Sigmoid colon (tissue), 7 donors: Measurements from ENCODE around the gene TMEM89. TPM values are rescaled to one million over a fixed set of nuclear protein-coding genes. Genes with fewer than 3 reads are reported as not detected.

Experiments used
- DNase-seq: peaks from one replicate; pipeline ENCODE4 v3.0.0-alpha.2; 2019
- H3K27ac ChIP-seq, 4 donors: fragments of 200-600 bp; sonication (generic); one replicate each; pipeline ENCODE4 v1.5.1; 2016 to 2019; ENCODE audit warnings: mild to moderate bottlenecking in 1 of 4
- H3K27me3 ChIP-seq, 3 donors: fragments of 200-600 bp; sonication (generic); one replicate each; pipeline ENCODE4 v1.5.1; 2019; ENCODE audit warnings: mild to moderate bottlenecking in 1 of 3
- H3K36me3 ChIP-seq, 4 donors: fragments of 200-600 bp; sonication (generic); one replicate each; pipeline ENCODE4 v1.5.1; 2016 to 2019
- H3K4me1 ChIP-seq, 4 donors: fragments of 200-600 bp; sonication (generic); one replicate each; pipeline ENCODE4 v1.5.1; 2017 to 2019
- H3K4me3 ChIP-seq, 4 donors: fragments of 200-600 bp; sonication (generic); one replicate each; pipeline ENCODE4 v1.5.1; 2017 to 2019; ENCODE audit warnings: mild to moderate bottlenecking in 2 of 4, moderate library complexity in 1 of 4
- H3K9me3 ChIP-seq, 4 donors: fragments of 200-600 bp in 3 of 4; sonication (generic) in 3 of 4; one replicate each; pipeline versions ENCODE4 v1.5.1 to v1.6.1; 2013 to 2019
- EP300 ChIP-seq, 4 donors: sonication (generic); formaldehyde crosslinking; IDR thresholded peaks; one replicate each; pipeline ENCODE4 v1.6.1; 2017; ENCODE audit warnings: antibody characterized with exemption in 4 of 4
- POLR2A ChIP-seq, 2 donors: fragments of 450-650 bp; IDR thresholded peaks; one replicate each; pipeline ENCODE4 v1.6.1; 2016; ENCODE audit warnings: antibody characterized with exemption in 2 of 2, mild to moderate bottlenecking in 2 of 2, moderate library complexity in 2 of 2
- POLR2AphosphoS5 ChIP-seq, 4 donors: sonication (generic); formaldehyde crosslinking; IDR thresholded peaks; one replicate each; pipeline ENCODE4 v1.6.1; 2017; ENCODE audit warnings: antibody characterized with exemption in 4 of 4
- WGBS, 2 donors: extraction: QIAGEN DNeasy Blood & Tissue Kit; methylation state at CpG; one replicate each; pipeline ENCODE4 v1.1.7; 2013; 5-methylcytosine and 5-hydroxymethylcytosine counted together
- intact Hi-C: fragments of 100-400 bp; cut with DNase I; formaldehyde crosslinking; loops from one replicate; pipeline ENCODE4 v1.15.1; 2023
- polyA plus RNA-seq, 3 donors: library from polyadenylated mRNA; stranded (reverse); fragments of 200-250 nt; gene quantifications; one replicate each; pipeline ENCODE4 v1.2.3, GENCODE V29; 2013
- total RNA-seq, 4 donors: library from RNA; depleted of rRNA; stranded (reverse); fragments of >200 nt; gene quantifications; one replicate each; pipeline ENCODE4 v1.1.0, GENCODE V29; 2016
- TF ChIP-seq, protein P1 (sequence below), 4 experiments: fragments of 450-650 bp in 3 of 4; fragments of 200-600 bp in 1 of 4; IDR thresholded peaks; one replicate each; pipeline ENCODE4 v1.5.1; 2016 to 2019; ENCODE audit warnings: antibody characterized with exemption in 4 of 4, mild to moderate bottlenecking in 3 of 4, moderate library complexity in 2 of 4
- donor health status: healthy with polysubstance abuse.
- donor health status: Bipolar disorder and iron deficiency.
- donor health status: healthy.

The TMEM89 gene, protein sequence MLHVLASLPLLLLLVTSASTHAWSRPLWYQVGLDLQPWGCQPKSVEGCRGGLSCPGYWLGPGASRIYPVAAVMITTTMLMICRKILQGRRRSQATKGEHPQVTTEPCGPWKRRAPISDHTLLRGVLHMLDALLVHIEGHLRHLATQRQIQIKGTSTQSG
- not detected for total RNA-seq
- polyA plus RNA-seq, result 1 to 10 TPM in 1 of 3 donors, not detected in 2; 1.2 TPM

DNA sequence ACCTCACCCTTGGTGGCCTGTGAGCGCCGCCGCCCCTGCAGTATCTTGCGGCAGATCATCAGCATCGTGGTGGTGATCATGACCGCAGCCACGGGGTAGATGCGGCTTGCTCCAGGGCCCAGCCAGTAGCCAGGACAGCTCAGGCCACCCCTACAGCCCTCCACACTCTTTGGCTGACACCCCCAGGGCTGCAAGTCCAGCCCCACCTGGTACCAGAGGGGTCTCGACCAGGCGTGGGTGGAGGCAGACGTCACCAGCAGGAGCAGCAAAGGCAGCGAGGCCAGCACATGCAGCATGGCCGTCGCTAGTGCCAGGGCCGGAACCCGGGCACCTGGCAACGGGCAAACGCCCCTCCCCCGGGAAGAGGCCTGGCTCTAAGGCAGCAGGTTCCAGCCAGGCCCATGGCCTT lies at the start of gene TMEM89:
Gene TMEM89 (minus strand): TSS at position 309 of the 409 bp plus-strand sequence. CDS start 13 bp downstream, at position 296.
- intact Hi-C loops, result no loop called here
- no peaks in the 10 kb centered on the region for H3K27me3 ChIP-seq
- WGBS, 2 donors, result 94 to 96% methylated on average over 19 of the region's 19 CpGs
- peaks cover 0 to 13% (median 6%) of the 10 kb centered on the region in 4 donors for H3K9me3 ChIP-seq
- TF ChIP-seq, protein P1, sequence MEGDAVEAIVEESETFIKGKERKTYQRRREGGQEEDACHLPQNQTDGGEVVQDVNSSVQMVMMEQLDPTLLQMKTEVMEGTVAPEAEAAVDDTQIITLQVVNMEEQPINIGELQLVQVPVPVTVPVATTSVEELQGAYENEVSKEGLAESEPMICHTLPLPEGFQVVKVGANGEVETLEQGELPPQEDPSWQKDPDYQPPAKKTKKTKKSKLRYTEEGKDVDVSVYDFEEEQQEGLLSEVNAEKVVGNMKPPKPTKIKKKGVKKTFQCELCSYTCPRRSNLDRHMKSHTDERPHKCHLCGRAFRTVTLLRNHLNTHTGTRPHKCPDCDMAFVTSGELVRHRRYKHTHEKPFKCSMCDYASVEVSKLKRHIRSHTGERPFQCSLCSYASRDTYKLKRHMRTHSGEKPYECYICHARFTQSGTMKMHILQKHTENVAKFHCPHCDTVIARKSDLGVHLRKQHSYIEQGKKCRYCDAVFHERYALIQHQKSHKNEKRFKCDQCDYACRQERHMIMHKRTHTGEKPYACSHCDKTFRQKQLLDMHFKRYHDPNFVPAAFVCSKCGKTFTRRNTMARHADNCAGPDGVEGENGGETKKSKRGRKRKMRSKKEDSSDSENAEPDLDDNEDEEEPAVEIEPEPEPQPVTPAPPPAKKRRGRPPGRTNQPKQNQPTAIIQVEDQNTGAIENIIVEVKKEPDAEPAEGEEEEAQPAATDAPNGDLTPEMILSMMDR (IDR thresholded peaks at IDR 0.05), result no peak
- no peak for TF ChIP-seq POLR2AphosphoS5 (IDR thresholded peaks at IDR 0.05)
- TF ChIP-seq EP300 (IDR thresholded peaks at IDR 0.05), result no peak
- TF ChIP-seq POLR2A (IDR thresholded peaks at IDR 0.05), result no peak
- no peak for DNase-seq
- no peak within 1 kb of the TSS for H3K27ac ChIP-seq
- H3K4me1 ChIP-seq, result no peaks in the 10 kb centered on the region
- H3K36me3 ChIP-seq, result peaks cover 0 to 14% (median 6%) of the 10 kb centered on the region in 4 donors
- no peak within 1 kb of the TSS for H3K4me3 ChIP-seq

DNA sequence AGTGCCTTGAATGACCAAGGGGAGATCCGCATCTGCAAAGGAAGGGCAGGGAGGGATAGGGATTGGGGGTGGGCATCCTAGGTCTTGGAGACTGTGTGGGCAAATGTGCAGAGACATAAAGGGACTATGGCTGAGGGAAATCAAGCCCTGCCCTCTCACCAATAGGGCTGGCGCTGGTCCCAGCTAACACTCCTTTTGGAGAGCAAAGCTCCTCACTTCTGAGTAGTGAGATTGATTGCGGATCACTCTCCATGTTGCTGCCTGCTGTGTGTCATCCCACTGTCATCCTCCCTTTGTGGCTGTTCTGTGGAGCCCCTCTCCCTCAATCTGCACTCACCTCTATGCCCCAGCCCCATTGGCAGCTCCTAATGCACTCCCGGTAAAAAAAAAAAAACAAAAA lies 43.4 kb upstream of the TMEM89 start:
- peaks cover 0 to 33% (median 31%) of the 10 kb centered on the region in 4 donors for H3K4me1 ChIP-seq
- H3K9me3 ChIP-seq, result no peaks in the 10 kb centered on the region
- H3K27me3 ChIP-seq, result peaks cover 24 to 44% (median 29%) of the 10 kb centered on the region in 3 donors
- H3K4me3 ChIP-seq, result no peak overlapping the region
- intact Hi-C loops, result no loop called here
- whole genome bisulfite sequencing, 2 donors, result 93 to 94% methylated on average over 4 of the region's 4 CpGs
- H3K27ac ChIP-seq, result peak overlapping the region in 1 of 4 donors; percentile 81
- no peaks in the 10 kb centered on the region for H3K36me3 ChIP-seq
- DNase-seq, result no peak
- TF ChIP-seq, protein P1 (IDR thresholded peaks at IDR 0.05), result no peak
- TF ChIP-seq POLR2AphosphoS5 (IDR thresholded peaks at IDR 0.05), result no peak
- no peak for TF ChIP-seq EP300 (IDR thresholded peaks at IDR 0.05)
- no peak for TF ChIP-seq POLR2A (IDR thresholded peaks at IDR 0.05)

DNA sequence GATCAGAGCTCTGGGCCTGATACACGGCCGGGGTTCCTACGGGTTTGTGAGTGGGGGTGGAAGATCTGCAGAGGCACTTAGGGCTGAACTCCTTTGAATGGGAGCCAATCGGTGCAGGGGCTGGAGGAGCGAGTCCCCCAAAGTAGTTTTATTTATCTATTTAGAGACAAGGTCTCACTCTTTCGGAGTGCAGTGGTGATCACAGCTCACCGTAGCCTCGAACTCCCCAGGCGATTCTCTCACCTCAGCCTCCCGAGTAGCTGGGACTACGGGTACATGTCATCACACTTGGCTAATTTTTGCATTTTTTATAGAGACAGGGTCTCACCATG lies 42.7 kb upstream of the TMEM89 start:
- Histone ChIP-seq H3K27me3 (peaks cover 24 to 51% (median 29%) of the 10 kb centered on the region in 3 donors), H3K36me3 (no peaks in the 10 kb centered on the region), H3K4me3 (peak overlapping the region in 1 of 4 donors; percentile 55), H3K27ac (peak overlapping the region in 3 of 4 donors; percentile 60 to 85 (median 81)), H3K9me3 (no peaks in the 10 kb centered on the region), H3K4me1 (peaks cover 0 to 33% (median 31%) of the 10 kb centered on the region in 4 donors)
- TF ChIP-seq, protein P1 (IDR thresholded peaks at IDR 0.05), result peak in 1 of 4 experiments; percentile 34
- no peak for TF ChIP-seq POLR2AphosphoS5 (IDR thresholded peaks at IDR 0.05)
- WGBS, 2 donors, result 62 to 63% methylated on average over 11 of the region's 11 CpGs
- no peak for DNase-seq
- intact Hi-C loops, result no loop called here

DNA sequence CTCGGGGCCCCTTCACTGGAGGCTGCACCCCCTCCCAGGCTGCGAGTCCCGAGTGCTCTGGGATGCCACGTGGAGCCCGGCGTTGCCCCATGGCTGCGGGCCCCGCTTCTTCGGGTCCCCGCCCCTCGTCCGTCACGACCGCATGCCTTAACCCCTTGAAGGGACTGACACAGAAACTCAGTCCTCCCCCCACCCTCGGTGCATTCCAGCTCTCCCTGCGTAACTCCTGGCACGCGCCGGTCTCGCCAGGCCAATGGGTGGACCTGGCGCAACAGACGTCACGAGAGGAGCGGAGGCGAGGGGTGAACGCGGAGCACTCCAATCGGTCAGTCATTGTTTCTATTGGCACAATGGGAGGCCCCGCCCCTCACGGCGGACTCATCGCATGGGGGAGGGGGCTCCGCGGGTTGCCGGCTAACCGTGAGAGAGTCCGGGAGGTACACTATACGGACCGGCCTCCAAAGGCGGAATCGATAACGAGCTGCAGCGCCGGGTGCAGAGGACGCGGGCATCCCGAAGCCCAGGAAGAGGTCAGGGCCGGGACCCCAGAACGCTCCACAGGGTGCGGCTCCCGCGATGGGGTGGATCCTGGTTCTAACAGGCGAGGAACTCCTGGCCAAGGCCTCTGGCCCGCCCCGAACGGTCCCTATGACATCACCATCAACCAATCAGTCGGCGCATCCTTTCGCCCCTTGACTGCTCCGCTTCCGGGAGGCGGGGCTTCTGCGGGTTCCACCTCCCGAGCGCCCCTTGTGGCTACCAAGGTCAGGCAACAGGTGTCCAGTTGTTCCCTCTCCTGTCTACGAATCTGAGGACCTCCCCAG lies 42.1 kb upstream of the TMEM89 start:
- H3K4me1 ChIP-seq, result peaks cover 0 to 33% (median 31%) of the 10 kb centered on the region in 4 donors
- H3K27ac ChIP-seq, result peak overlapping the region; percentile 60 to 85 (median 76)
- 1% methylated on average over 66 of the region's 66 CpGs for WGBS, 2 donors
- H3K36me3 ChIP-seq, result no peaks in the 10 kb centered on the region
- peak; percentile 91 for DNase-seq
- intact Hi-C loops, result no loop called here
- no peaks in the 10 kb centered on the region for H3K9me3 ChIP-seq
- peak; percentile 7 to 56 (median 45) for TF ChIP-seq POLR2AphosphoS5 (IDR thresholded peaks at IDR 0.05)
- TF ChIP-seq POLR2A (IDR thresholded peaks at IDR 0.05), result no peak
- TF ChIP-seq, protein P1 (IDR thresholded peaks at IDR 0.05), result peak in 2 of 4 experiments; percentile 39 to 46
- H3K27me3 ChIP-seq, result peaks cover 24 to 53% (median 29%) of the 10 kb centered on the region in 3 donors
- H3K4me3 ChIP-seq, result peak overlapping the region; percentile 21 to 55 (median 38)
